Osteocyte (in vitro differentiated cells): Measurements from ENCODE around the gene NBL1. TPM values are rescaled to one million over a fixed set of nuclear protein-coding genes. Genes with fewer than 3 reads are reported as not detected.

Source experiments
- DNase-seq: peaks from one replicate; pipeline ENCODE4 v3.0.0; 2021; ENCODE audit warnings: mixed read lengths; ENCODE audit not compliant: unreplicated experiment; ENCODE audit errors: extremely low spot score
- H3K27ac Mint-ChIP-seq: one replicate; pipeline ENCODE4 v1.8.0; 2021; ENCODE audit warnings: mild to moderate bottlenecking, mixed read lengths; ENCODE audit not compliant: unreplicated experiment
- H3K27me3 Mint-ChIP-seq: one replicate; pipeline ENCODE4 v1.8.0; 2021; ENCODE audit warnings: mixed read lengths; ENCODE audit not compliant: unreplicated experiment
- H3K36me3 Mint-ChIP-seq: one replicate; pipeline ENCODE4 v1.8.0; 2021; ENCODE audit warnings: mixed read lengths; ENCODE audit not compliant: unreplicated experiment
- H3K4me1 Mint-ChIP-seq: one replicate; pipeline ENCODE4 v1.8.0; 2021; ENCODE audit warnings: mixed read lengths; ENCODE audit not compliant: unreplicated experiment
- H3K4me3 Mint-ChIP-seq: one replicate; pipeline ENCODE4 v1.8.0; 2021; ENCODE audit warnings: mild to moderate bottlenecking, moderate library complexity, mixed read lengths; ENCODE audit not compliant: unreplicated experiment
- H3K9me3 Mint-ChIP-seq: one replicate; pipeline ENCODE4 v1.8.0; 2021; ENCODE audit warnings: mixed read lengths; ENCODE audit not compliant: unreplicated experiment
- CTCF ChIP-seq: fragments of 200-600 bp; sonication (generic); IDR thresholded peaks from 2 replicates; pipeline ENCODE4 v1.5.0; 2021; ENCODE audit warnings: antibody characterized with exemption, mild to moderate bottlenecking, moderate library complexity
- total RNA-seq: library from RNA; stranded (reverse); gene quantifications from 2 replicates; pipeline ENCODE4 v1.2.1, GENCODE V29; 2021

Gene NBL1
- total RNA-seq, 1 donor from 2014 or later, result 547 TPM

- no peak overlapping the region for H3K27ac Mint-ChIP-seq
- no peak overlapping the region for H3K4me3 Mint-ChIP-seq
Observed at GRCh38 chr1:19610282-19610981, 33.7 kb upstream of the NBL1 start.

GRCh38 chr1:19612530-19612929, 31.6 kb upstream of the NBL1 start:
- H3K4me1 Mint-ChIP-seq, result peaks cover 32% of the 10 kb centered on the region
- H3K9me3 Mint-ChIP-seq, result no peaks in the 10 kb centered on the region
- H3K27me3 Mint-ChIP-seq, result no peaks in the 10 kb centered on the region
- DNase-seq, result no peak
- no peak for TF ChIP-seq CTCF
- H3K27ac Mint-ChIP-seq, result no peak overlapping the region
- H3K4me3 Mint-ChIP-seq, result no peak overlapping the region
- peaks cover 20% of the 10 kb centered on the region for H3K36me3 Mint-ChIP-seq

More at GRCh38 chr1:19610282-19610981, 33.7 kb upstream of the NBL1 start:
- H3K9me3 Mint-ChIP-seq, result no peaks in the 10 kb centered on the region
- no peaks in the 10 kb centered on the region for H3K27me3 Mint-ChIP-seq
- peaks cover 34% of the 10 kb centered on the region for H3K4me1 Mint-ChIP-seq
- no peak for TF ChIP-seq CTCF
- H3K36me3 Mint-ChIP-seq, result peaks cover 16% of the 10 kb centered on the region
- no peak for DNase-seq

GRCh38 chr1:19613171-19613703, 30.9 kb upstream of the NBL1 start:
- Mint-ChIP-seq H3K27me3 (no peaks in the 10 kb centered on the region), H3K4me3 (no peak overlapping the region), H3K27ac (no peak overlapping the region), H3K36me3 (peaks cover 15% of the 10 kb centered on the region), H3K4me1 (peaks cover 28% of the 10 kb centered on the region), H3K9me3 (no peaks in the 10 kb centered on the region)
- no peak for TF ChIP-seq CTCF
- no peak for DNase-seq

- no peak overlapping the region for H3K27ac Mint-ChIP-seq
- H3K36me3 Mint-ChIP-seq, result peaks cover 15% of the 10 kb centered on the region
- no peak overlapping the region for H3K4me3 Mint-ChIP-seq
- no peak for DNase-seq
- no peaks in the 10 kb centered on the region for H3K27me3 Mint-ChIP-seq
- H3K9me3 Mint-ChIP-seq, result no peaks in the 10 kb centered on the region
- peaks cover 50% of the 10 kb centered on the region for H3K4me1 Mint-ChIP-seq
- TF ChIP-seq CTCF, result no peak
Observed at GRCh38 chr1:19615438-19615837, 28.7 kb upstream of the NBL1 start.

- no peak overlapping the region for H3K27ac Mint-ChIP-seq
- DNase-seq, result no peak
- H3K36me3 Mint-ChIP-seq, result peaks cover 15% of the 10 kb centered on the region
- H3K4me3 Mint-ChIP-seq, result no peak overlapping the region
- TF ChIP-seq CTCF, result no peak
- H3K27me3 Mint-ChIP-seq, result no peaks in the 10 kb centered on the region
- peaks cover 61% of the 10 kb centered on the region for H3K4me1 Mint-ChIP-seq
- H3K9me3 Mint-ChIP-seq, result no peaks in the 10 kb centered on the region
Observed at GRCh38 chr1:19616489-19616888, 27.6 kb upstream of the NBL1 start.
